ENCODE measurements around the gene PGAP2. TPM values are rescaled to one million over a fixed set of nuclear protein-coding genes. Genes with fewer than 3 reads are reported as not detected.
"Not testable (repeated sequence)": the region's sequence is repeated elsewhere in the genome, so short reads cannot be mapped to it uniquely, and the experiment has no call there.

PGAP2 gene
- total RNA-seq (10 to 100 TPM; 11.6 to 12.3 TPM), polyA plus RNA-seq (10 to 100 TPM in 1 of 2 donors, 1 to 10 TPM in 1; 10.0 to 14.8 TPM)

DNA sequence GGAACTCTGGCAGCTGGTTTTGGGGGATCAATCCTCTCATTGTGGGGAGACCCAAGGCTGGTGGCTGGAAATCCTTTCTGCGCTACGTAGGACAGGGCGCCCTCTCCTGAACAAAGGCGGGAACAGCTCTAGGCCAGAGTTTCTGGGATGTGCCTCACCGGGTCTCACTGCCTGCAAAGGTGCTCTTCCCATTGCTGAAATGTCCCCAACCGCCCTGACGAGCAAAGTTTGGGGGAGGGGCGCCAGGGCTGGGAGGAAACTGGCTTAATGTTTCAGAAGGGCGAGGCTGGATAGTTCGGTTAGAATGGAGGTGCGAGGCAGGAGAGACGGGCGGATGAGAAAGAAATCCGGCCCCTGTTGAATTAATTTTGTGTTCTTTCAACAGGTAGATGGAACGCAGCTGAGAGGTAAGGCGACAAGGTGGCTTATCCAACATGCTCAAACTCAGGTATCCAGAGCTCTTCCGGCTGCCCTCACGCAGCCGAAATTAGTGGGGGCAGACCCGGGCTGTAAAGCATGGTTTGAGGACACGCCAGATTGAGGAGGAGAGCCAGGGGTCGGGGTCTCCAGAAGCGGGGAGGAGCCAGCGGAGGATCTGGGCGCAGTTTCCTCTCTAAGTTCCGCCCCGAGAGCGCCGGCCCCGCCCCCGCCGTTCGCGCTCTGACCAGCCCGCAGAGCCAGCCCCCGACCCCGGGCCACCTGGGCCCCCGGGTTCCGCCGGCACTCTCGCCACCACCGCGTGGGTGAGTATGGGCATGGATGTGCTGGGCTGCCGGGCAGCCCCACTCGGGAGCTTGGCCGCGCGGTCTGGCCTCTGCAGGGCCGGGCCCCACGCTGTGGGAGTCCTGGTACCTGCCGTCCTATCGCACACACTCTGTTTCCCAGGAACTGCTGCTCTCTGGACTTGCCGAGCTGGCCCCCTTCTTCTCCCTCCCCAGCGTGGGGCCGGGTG, at the start of gene PGAP2:
Gene PGAP2 (plus strand): TSS at position 652 of the 952 bp plus-strand sequence. CDS start 2,700 bp downstream, outside the sequence.
- H3K4me3 ChIP-seq (ENCODE audit: low read depth in 1 of 3, low read length in 3 of 3): peak within 1 kb of the TSS; percentile 71 to 82 (median 78)
- H3K4me1 ChIP-seq (ENCODE audit: control insufficient read depth in 4 of 4, insufficient read depth in 4 of 4, low read length in 3 of 4): peaks cover 3 to 17% (median 10%) of the 10 kb centered on the region in 4 donors
- H3K9me3 ChIP-seq (ENCODE audit: control insufficient read depth in 4 of 4, low read length in 3 of 4): no peaks in the 10 kb centered on the region
- peak; percentile 71 for DNase-seq (ENCODE audit: low spot score)
- TF ChIP-seq HNF4A (conservative IDR thresholded peaks at IDR 0.05) (peak in 1 of 2 donors; percentile 20), YY1 (IDR thresholded peaks at IDR 0.05) (peak; percentile 12), EGR1 (IDR thresholded peaks at IDR 0.05; ENCODE audit: low read depth in 2 of 2) (no peak), RAD21 (IDR thresholded peaks at IDR 0.05) (peak; percentile 72 to 81), SP1 (IDR thresholded peaks at IDR 0.05) (peak; percentile 34)
- TF ChIP-seq, protein P1, sequence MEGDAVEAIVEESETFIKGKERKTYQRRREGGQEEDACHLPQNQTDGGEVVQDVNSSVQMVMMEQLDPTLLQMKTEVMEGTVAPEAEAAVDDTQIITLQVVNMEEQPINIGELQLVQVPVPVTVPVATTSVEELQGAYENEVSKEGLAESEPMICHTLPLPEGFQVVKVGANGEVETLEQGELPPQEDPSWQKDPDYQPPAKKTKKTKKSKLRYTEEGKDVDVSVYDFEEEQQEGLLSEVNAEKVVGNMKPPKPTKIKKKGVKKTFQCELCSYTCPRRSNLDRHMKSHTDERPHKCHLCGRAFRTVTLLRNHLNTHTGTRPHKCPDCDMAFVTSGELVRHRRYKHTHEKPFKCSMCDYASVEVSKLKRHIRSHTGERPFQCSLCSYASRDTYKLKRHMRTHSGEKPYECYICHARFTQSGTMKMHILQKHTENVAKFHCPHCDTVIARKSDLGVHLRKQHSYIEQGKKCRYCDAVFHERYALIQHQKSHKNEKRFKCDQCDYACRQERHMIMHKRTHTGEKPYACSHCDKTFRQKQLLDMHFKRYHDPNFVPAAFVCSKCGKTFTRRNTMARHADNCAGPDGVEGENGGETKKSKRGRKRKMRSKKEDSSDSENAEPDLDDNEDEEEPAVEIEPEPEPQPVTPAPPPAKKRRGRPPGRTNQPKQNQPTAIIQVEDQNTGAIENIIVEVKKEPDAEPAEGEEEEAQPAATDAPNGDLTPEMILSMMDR (IDR thresholded peaks at IDR 0.05; ENCODE audit: low read depth, low read length, missing input control): peak; percentile 59
- TF ChIP-seq, protein P2, sequence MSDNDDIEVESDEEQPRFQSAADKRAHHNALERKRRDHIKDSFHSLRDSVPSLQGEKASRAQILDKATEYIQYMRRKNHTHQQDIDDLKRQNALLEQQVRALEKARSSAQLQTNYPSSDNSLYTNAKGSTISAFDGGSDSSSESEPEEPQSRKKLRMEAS (IDR thresholded peaks at IDR 0.05): no peak
- WGBS: 1% methylated on average over 55 of the region's 55 CpGs
- peak within 1 kb of the TSS; percentile 29 to 38 for H3K27ac ChIP-seq (ENCODE audit: low read depth in 1 of 2, low read length in 2 of 2)
- H3K27me3 ChIP-seq (ENCODE audit: control insufficient read depth in 4 of 4, insufficient read depth in 4 of 4, low read length in 3 of 4): no peaks in the 10 kb centered on the region
- H3K36me3 ChIP-seq (ENCODE audit: control insufficient read depth in 4 of 4, insufficient read depth in 3 of 4, low read depth in 1 of 4, low read length in 3 of 4): no peaks in the 10 kb centered on the region
- H3K9ac ChIP-seq (ENCODE audit: low read depth in 1 of 2, low read length in 2 of 2): peak within 1 kb of the TSS; percentile 56 to 89

DNA sequence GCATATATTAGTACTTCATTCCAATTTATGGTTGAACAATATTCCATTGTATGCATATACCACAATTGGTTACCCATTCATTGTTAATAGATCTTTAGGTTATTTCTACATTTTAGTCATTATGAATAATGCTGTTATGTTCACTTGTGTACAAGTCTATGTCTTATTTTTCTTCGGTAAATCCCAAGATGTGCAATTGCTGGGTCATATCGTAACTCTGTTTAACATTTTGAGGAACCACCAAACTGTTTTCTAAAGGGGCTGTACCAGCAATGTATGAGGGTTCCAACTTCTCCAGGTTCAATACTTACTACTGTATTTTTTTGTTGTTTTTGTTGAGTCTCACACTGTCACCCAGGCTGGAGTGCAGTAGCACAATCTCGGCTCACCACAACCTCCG, 44.1 kb upstream of the PGAP2 start:
- no peak overlapping the region for H3K9ac ChIP-seq (ENCODE audit: low read depth in 1 of 2, low read length in 2 of 2)

DNA sequence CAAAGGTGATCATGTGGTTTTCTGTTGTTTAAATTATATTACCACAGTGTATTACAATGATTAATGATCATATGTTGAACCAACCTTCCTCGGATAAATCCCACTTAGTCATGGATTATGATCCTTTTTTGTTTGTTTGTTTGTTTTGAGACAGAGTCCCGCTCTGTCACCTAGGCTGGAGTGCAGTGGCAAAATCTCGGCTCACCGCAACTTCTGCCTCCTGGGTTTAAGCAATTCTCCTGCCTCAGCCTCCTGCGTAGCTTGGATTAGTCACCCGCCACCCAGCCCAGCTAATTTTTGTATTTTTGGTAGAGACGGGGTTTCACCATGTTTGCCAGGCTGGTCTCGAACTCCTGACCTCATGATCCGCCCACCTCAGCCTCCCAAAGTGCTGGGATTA, 41.5 kb upstream of the PGAP2 start:
- not testable (repeated sequence) for H3K4me3 ChIP-seq (ENCODE audit: low read depth in 1 of 3, low read length in 3 of 3); H3K9me3 ChIP-seq (ENCODE audit: control insufficient read depth in 4 of 4, low read length in 3 of 4); H3K4me1 ChIP-seq (ENCODE audit: control insufficient read depth in 4 of 4, insufficient read depth in 4 of 4, low read length in 3 of 4); H3K9ac ChIP-seq (ENCODE audit: low read depth in 1 of 2, low read length in 2 of 2); H3K27ac ChIP-seq (ENCODE audit: low read depth in 1 of 2, low read length in 2 of 2); H3K27me3 ChIP-seq (ENCODE audit: control insufficient read depth in 4 of 4, insufficient read depth in 4 of 4, low read length in 3 of 4); DNase-seq (ENCODE audit: low spot score)
- H3K36me3 ChIP-seq (ENCODE audit: control insufficient read depth in 4 of 4, insufficient read depth in 3 of 4, low read depth in 1 of 4, low read length in 3 of 4): peaks cover 19 to 92% (median 64%) of the 10 kb centered on the region in 4 donors
- WGBS: 93% methylated on average over 9 of the region's 9 CpGs

More for the DNA sequence above, 44.1 kb upstream of the PGAP2 start:
- Histone ChIP-seq H3K27ac (ENCODE audit: low read depth in 1 of 2, low read length in 2 of 2) (no peak overlapping the region), H3K36me3 (ENCODE audit: control insufficient read depth in 4 of 4, insufficient read depth in 3 of 4, low read depth in 1 of 4, low read length in 3 of 4) (peaks cover 23 to 95% (median 65%) of the 10 kb centered on the region in 4 donors), H3K27me3 (ENCODE audit: control insufficient read depth in 4 of 4, insufficient read depth in 4 of 4, low read length in 3 of 4) (no peaks in the 10 kb centered on the region), H3K4me1 (ENCODE audit: control insufficient read depth in 4 of 4, insufficient read depth in 4 of 4, low read length in 3 of 4) (no peaks in the 10 kb centered on the region), H3K4me3 (ENCODE audit: low read depth in 1 of 3, low read length in 3 of 3) (no peak overlapping the region), H3K9me3 (ENCODE audit: control insufficient read depth in 4 of 4, low read length in 3 of 4) (no peaks in the 10 kb centered on the region)
- DNase-seq (ENCODE audit: low spot score): no peak
- 86% methylated on average over 4 of the region's 4 CpGs for WGBS
- TF ChIP-seq, protein P1 (IDR thresholded peaks at IDR 0.05; ENCODE audit: low read depth, low read length, missing input control): no peak
- TF ChIP-seq, protein P3, sequence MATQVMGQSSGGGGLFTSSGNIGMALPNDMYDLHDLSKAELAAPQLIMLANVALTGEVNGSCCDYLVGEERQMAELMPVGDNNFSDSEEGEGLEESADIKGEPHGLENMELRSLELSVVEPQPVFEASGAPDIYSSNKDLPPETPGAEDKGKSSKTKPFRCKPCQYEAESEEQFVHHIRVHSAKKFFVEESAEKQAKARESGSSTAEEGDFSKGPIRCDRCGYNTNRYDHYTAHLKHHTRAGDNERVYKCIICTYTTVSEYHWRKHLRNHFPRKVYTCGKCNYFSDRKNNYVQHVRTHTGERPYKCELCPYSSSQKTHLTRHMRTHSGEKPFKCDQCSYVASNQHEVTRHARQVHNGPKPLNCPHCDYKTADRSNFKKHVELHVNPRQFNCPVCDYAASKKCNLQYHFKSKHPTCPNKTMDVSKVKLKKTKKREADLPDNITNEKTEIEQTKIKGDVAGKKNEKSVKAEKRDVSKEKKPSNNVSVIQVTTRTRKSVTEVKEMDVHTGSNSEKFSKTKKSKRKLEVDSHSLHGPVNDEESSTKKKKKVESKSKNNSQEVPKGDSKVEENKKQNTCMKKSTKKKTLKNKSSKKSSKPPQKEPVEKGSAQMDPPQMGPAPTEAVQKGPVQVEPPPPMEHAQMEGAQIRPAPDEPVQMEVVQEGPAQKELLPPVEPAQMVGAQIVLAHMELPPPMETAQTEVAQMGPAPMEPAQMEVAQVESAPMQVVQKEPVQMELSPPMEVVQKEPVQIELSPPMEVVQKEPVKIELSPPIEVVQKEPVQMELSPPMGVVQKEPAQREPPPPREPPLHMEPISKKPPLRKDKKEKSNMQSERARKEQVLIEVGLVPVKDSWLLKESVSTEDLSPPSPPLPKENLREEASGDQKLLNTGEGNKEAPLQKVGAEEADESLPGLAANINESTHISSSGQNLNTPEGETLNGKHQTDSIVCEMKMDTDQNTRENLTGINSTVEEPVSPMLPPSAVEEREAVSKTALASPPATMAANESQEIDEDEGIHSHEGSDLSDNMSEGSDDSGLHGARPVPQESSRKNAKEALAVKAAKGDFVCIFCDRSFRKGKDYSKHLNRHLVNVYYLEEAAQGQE (IDR thresholded peaks at IDR 0.05): no peak
- no peak for TF ChIP-seq EGR1 (IDR thresholded peaks at IDR 0.05; ENCODE audit: low read depth in 2 of 2)
- TF ChIP-seq HNF4G (IDR thresholded peaks at IDR 0.05): no peak
- no peak for TF ChIP-seq JUND (IDR thresholded peaks at IDR 0.05)
- TF ChIP-seq, protein P4, sequence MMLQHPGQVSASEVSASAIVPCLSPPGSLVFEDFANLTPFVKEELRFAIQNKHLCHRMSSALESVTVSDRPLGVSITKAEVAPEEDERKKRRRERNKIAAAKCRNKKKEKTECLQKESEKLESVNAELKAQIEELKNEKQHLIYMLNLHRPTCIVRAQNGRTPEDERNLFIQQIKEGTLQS (IDR thresholded peaks at IDR 0.05): no peak
- no peak for TF ChIP-seq RXRA (IDR thresholded peaks at IDR 0.05)
- TF ChIP-seq RAD21 (IDR thresholded peaks at IDR 0.05): no peak

Measured in liver (tissue), 9 donors.